Smooth muscle cell (in vitro differentiated cells): Measurements from ENCODE around the gene AKR1E2. TPM values are rescaled to one million over a fixed set of nuclear protein-coding genes. Genes with fewer than 3 reads are reported as not detected.

ENCODE experiments used
- DNase-seq: peaks from one replicate; lab custom pipeline; 2025; ENCODE audit not compliant: unreplicated experiment; lab: John Stamatoyannopoulos, UW
- H2AFZ ChIP-seq: fragments of 200-600 bp; sonication (generic); 2 replicates; pipeline ENCODE4 v1.6.0; 2016; ENCODE audit warnings: antibody characterized with exemption, low read depth, mild to moderate bottlenecking
- H3F3A ChIP-seq: fragments of 200-600 bp; sonication (generic); 2 replicates; pipeline ENCODE4 v1.6.0; 2017; ENCODE audit warnings: antibody characterized with exemption, low read depth
- H3K27ac ChIP-seq: fragments of 200-600 bp; sonication (generic); 2 replicates; pipeline ENCODE4 v1.5.1; 2016; ENCODE audit warnings: low read depth, mild to moderate bottlenecking
- H3K27me3 ChIP-seq: fragments of 200-600 bp; sonication (generic); 2 replicates; pipeline ENCODE4 v1.6.1; 2016; ENCODE audit warnings: low read depth, mild to moderate bottlenecking
- H3K36me3 ChIP-seq: fragments of 200-600 bp; sonication (generic); 2 replicates; pipeline ENCODE4 v1.5.1; 2016; ENCODE audit warnings: low read depth
- H3K4me1 ChIP-seq: fragments of 200-600 bp; sonication (generic); 2 replicates; pipeline ENCODE4 v1.5.1; 2016; ENCODE audit warnings: low read depth
- H3K4me2 ChIP-seq: fragments of 200-600 bp; sonication (generic); 2 replicates; pipeline ENCODE4 v1.6.0; 2016; ENCODE audit warnings: mild to moderate bottlenecking
- H3K4me3 ChIP-seq: fragments of 200-600 bp; sonication (generic); 2 replicates; pipeline ENCODE4 v1.5.1; 2016; ENCODE audit warnings: mild to moderate bottlenecking
- H3K79me2 ChIP-seq: fragments of 200-600 bp; sonication (generic); 2 replicates; pipeline ENCODE4 v1.6.0; 2016; ENCODE audit warnings: low read depth, mild to moderate bottlenecking
- H3K9ac ChIP-seq: fragments of 200-600 bp; sonication (generic); 2 replicates; pipeline ENCODE4 v1.6.0; 2016; ENCODE audit warnings: low read depth
- H3K9me3 ChIP-seq: fragments of 200-600 bp; sonication (generic); replicated peaks from 2 replicates; pipeline ENCODE4 v1.5.1; 2016; ENCODE audit warnings: low read depth
- H4K20me1 ChIP-seq: fragments of 200-600 bp; sonication (generic); 2 replicates; pipeline ENCODE4 v1.6.0; 2016; ENCODE audit warnings: low read depth
- WGBS: methylation state at CpG from one replicate; pipeline ENCODE4 v1.1.7; 2016; ENCODE audit warnings: low lambda C conversion rate; 5-methylcytosine and 5-hydroxymethylcytosine counted together
- polyA plus RNA-seq: library from polyadenylated mRNA; unstranded; fragments of >200 nt; fragmentation: Nextera tagmentation; extraction: Ambion mirVana; gene quantifications from 2 replicates; pipeline ENCODE4 v1.2.1, GENCODE V29; 2016
- total RNA-seq: library from RNA; depleted of rRNA; stranded (reverse); fragments of >200 nt; gene quantifications from 2 replicates; pipeline ENCODE4 v1.2.3, GENCODE V29; 2014
- TF ChIP-seq, protein P1 (sequence below): fragments of 200-600 bp; sonication (generic); IDR thresholded peaks from 2 replicates; pipeline ENCODE4 v1.5.1; 2017; ENCODE audit warnings: borderline replicate concordance, mild to moderate bottlenecking, antibody characterized with exemption; ENCODE audit not compliant: insufficient read depth, poor library complexity, severe bottlenecking

The AKR1E2 gene
- total and polyA plus RNA-seq, 2 experiments from 2014 or later = 3.0 to 7.2 TPM

DNA sequence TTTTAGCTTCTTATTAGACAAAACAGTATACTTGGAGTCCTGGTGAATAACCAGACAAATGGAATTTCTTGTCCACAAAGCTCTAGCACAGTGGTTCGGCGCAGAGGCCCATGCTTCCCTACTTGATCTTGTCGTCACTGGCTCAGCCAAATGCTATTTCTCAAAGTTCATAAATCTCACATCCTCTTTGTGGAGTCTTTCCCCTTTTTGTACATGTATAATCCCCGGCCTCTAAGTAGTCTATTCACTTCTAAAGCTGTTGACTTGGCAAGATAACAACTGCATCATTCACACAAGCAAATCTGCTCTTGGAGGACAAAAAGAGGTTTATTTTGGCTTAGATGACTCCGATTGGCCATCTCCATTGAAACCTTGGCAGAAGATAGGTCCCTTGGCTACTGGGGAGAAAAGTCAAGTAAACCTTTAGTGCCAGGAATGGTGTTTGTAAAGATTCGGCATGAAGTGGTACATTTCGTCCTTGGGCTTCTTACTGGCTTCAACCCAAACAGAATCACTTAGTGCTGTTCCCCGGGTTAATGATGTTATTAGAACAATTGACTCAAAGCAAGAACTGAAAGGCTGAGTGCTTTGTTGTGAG lies 5.1 kb upstream of the AKR1E2 start:
- Histone ChIP-seq H3K36me3 (no peaks in the 10 kb centered on the region), H3K27me3 (no peaks in the 10 kb centered on the region), H4K20me1 (no peaks in the 10 kb centered on the region), H3K79me2 (no peaks in the 10 kb centered on the region), H3K9me3 (no peaks in the 10 kb centered on the region), H3F3A (peaks cover 6% of the 10 kb centered on the region), H3K27ac (peak overlapping the region; percentile 7), H3K9ac (no peak overlapping the region), H3K4me3 (no peak overlapping the region), H2AFZ (peak overlapping the region; percentile 63), H3K4me2 (no peak overlapping the region), H3K4me1 (no peaks in the 10 kb centered on the region)
- TF ChIP-seq, protein P1, sequence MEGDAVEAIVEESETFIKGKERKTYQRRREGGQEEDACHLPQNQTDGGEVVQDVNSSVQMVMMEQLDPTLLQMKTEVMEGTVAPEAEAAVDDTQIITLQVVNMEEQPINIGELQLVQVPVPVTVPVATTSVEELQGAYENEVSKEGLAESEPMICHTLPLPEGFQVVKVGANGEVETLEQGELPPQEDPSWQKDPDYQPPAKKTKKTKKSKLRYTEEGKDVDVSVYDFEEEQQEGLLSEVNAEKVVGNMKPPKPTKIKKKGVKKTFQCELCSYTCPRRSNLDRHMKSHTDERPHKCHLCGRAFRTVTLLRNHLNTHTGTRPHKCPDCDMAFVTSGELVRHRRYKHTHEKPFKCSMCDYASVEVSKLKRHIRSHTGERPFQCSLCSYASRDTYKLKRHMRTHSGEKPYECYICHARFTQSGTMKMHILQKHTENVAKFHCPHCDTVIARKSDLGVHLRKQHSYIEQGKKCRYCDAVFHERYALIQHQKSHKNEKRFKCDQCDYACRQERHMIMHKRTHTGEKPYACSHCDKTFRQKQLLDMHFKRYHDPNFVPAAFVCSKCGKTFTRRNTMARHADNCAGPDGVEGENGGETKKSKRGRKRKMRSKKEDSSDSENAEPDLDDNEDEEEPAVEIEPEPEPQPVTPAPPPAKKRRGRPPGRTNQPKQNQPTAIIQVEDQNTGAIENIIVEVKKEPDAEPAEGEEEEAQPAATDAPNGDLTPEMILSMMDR = no peak
- WGBS = 58% methylated on average over 8 of the region's 8 CpGs
- no peak for DNase-seq

DNA sequence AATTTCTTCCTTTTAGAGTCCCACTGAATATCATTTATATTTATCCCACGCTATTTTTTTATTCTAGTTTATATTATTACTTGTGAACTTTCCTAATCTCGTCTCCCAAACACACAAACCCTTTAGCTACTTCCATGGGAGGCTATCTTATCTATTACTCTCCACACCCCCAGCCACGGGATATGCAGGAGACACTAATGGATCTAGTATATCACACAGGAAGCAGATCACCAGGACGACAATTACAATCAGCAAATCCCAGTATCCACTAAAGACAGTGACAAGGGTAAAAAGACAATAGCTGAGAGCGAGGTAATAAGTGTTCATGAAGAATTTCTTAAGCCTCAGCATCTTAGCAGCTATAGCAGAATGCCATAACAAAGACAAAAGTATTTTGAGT lies 3.8 kb upstream of the AKR1E2 start:
- Histone ChIP-seq H3K4me2 (no peak overlapping the region), H3K36me3 (no peaks in the 10 kb centered on the region), H3K9ac (no peak overlapping the region), H3K27ac (no peak overlapping the region), H4K20me1 (no peaks in the 10 kb centered on the region), H3K4me3 (no peak overlapping the region), H3K27me3 (no peaks in the 10 kb centered on the region), H3K79me2 (no peaks in the 10 kb centered on the region), H3F3A (peaks cover 13% of the 10 kb centered on the region), H2AFZ (no peak overlapping the region), H3K4me1 (peaks cover 2% of the 10 kb centered on the region), H3K9me3 (no peaks in the 10 kb centered on the region)
- TF ChIP-seq, protein P1 = no peak
- WGBS = 43% methylated on average over 5 of the region's 5 CpGs
- DNase-seq = no peak

DNA sequence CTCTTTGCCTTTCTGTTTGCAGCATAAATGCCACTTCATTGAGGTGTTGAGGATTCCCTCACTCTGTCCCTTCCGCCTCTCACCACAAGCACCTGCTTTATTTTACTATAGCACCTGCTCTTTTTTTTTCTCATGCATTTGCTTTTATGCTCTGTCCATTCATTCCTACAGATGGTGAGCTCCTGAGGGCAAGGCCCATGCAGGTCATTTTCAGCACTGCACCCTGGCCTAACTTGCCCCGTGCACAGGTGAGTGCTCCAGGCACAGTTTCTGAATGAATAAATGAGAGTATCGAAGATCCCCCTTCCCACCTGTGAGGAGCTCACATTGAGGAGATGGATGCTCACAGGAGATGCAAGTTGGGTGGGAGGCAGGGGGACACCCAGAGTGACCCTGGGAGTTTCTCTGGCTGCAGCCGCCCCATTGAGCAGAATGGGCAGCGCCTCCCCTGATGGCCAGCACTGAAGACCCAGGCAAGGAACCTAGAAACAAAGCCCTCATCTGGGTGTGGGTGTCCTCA lies 1.2 kb upstream of the AKR1E2 start:
- no peaks in the 10 kb centered on the region for H3K79me2 ChIP-seq
- DNase-seq = no peak
- H3K9ac ChIP-seq = no peak overlapping the region
- over 99% methylated on average over 5 of the region's 5 CpGs for WGBS
- H3K4me2 ChIP-seq = no peak overlapping the region
- no peak overlapping the region for H3K27ac ChIP-seq
- no peaks in the 10 kb centered on the region for H3K27me3 ChIP-seq
- H3K4me3 ChIP-seq = no peak overlapping the region
- TF ChIP-seq, protein P1 = no peak
- H3K4me1 ChIP-seq = peaks cover 2% of the 10 kb centered on the region
- peaks cover 13% of the 10 kb centered on the region for H3F3A ChIP-seq
- H3K9me3 ChIP-seq = no peaks in the 10 kb centered on the region
- H2AFZ ChIP-seq = no peak overlapping the region
- no peaks in the 10 kb centered on the region for H4K20me1 ChIP-seq
- no peaks in the 10 kb centered on the region for H3K36me3 ChIP-seq

DNA sequence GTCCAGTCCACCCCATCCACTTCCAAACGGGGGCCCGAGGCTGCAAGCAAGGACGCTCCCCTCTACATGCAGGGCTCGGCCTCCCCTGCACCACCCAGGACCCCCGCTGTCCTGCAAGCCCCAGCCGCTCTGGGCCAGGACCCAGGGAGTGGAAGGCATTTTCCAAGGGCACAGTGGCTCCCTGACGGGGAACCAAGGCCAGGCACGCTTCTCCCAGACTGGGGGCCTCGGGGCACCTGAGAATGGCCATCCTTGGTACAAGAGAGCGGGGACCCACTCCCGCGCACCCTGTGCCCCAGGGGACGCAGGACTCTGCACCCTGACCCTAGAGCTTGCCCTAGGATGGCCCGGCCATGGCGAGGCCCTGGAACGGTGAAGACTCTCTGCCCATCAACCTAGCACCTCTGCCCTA lies 545 bp upstream of the AKR1E2 start:
- no peak overlapping the region for H2AFZ ChIP-seq

More for the DNA sequence above, 545 bp upstream of the AKR1E2 start:
- peak overlapping the region; percentile 89 for H3K4me2 ChIP-seq
- H3K27me3 ChIP-seq = no peaks in the 10 kb centered on the region
- H3K27ac ChIP-seq = no peak overlapping the region
- peaks cover 11% of the 10 kb centered on the region for H3F3A ChIP-seq
- H3K4me3 ChIP-seq = no peak overlapping the region
- H3K4me1 ChIP-seq = peaks cover 2% of the 10 kb centered on the region
- no peaks in the 10 kb centered on the region for H3K36me3 ChIP-seq
- no peaks in the 10 kb centered on the region for H3K79me2 ChIP-seq
- WGBS = 96% methylated on average over 16 of the region's 16 CpGs
- TF ChIP-seq, protein P1 = no peak
- H4K20me1 ChIP-seq = no peaks in the 10 kb centered on the region
- no peak for DNase-seq
- no peak overlapping the region for H3K9ac ChIP-seq
- no peaks in the 10 kb centered on the region for H3K9me3 ChIP-seq
